ENCODE data around the gene USP11. TPM values are rescaled to one million over a fixed set of nuclear protein-coding genes. Genes with fewer than 3 reads are reported as not detected.

USP11 gene
- 10 to 100 TPM; 12.2 to 12.4 TPM for total RNA-seq

DNA sequence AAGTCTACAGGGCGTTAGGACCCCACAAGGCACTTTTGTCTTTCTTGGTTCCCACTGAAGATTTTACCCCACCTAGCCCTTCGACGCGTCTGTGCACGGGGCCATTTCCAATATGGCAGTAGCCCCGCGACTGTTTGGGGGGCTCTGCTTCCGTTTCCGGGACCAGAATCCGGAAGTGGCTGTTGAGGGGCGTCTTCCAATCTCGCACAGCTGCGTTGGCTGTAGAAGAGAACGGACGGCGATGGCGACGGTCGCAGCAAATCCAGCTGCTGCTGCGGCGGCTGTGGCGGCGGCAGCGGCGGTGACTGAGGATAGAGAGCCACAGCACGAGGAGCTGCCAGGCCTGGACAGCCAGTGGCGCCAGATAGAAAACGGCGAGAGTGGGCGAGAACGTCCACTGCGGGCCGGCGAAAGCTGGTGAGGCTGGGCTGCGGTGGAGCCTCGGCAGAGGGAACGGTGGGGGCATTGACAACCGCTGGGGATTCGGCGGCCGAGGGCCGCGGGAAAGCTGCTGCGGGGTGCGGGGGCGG, at the start of gene USP11:
Gene USP11, plus strand, starts transcription at position 207 of the 530 bp plus-strand sequence. Its CDS starts 35 bp downstream, at position 242.
- Mint-ChIP-seq H3K36me3 (ENCODE audit: low read depth) (peaks cover 15% of the 10 kb centered on the region), H3K4me1 (ENCODE audit: low read depth) (peaks cover 20% of the 10 kb centered on the region), H3K4me3 (peak within 1 kb of the TSS; percentile 85), H3K9me3 (no peaks in the 10 kb centered on the region), H3K27me3 (ENCODE audit: low read depth) (no peaks in the 10 kb centered on the region), H3K27ac (peak within 1 kb of the TSS; percentile 92)
- peak; percentile 21 for DNase-seq
- CTCF ChIA-PET, result interaction anchor here (1.2 kb wide), 1 partner anchor 42 kb away, joined by 3 read pairs; no protein-coding TSS in a partner anchor
- intact Hi-C loops (cut with micrococcal nuclease), result loop anchor here (1.0 to 2.0 kb wide), 6 partner anchors 15 to 426 kb away; partner anchors contain the start of genes CDK16, NDUFB11, UBA1 and UXT

DNA sequence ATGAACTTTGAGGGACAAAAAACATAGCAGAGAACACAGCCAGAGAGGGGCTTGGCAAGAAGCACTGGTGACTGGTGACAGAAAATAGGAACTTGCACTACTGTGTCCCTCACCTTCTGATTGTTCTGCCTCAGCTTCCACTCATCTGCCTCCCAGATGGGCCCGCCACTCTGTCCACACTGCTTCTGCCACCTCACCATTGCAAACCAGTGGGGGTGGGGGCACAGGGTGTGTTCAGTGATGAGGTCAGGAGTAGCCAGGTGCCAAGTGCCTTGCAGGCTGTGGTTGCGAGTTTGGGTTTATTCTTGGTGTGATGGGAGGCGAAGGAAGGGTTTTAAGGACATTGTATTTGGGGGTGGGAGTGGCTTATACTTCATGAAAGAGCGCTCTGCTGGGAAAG, 48.3 kb upstream of the USP11 start:
- Mint-ChIP-seq H3K27ac (no peak overlapping the region), H3K4me1 (ENCODE audit: low read depth) (peaks cover 17% of the 10 kb centered on the region), H3K36me3 (ENCODE audit: low read depth) (peaks cover 6% of the 10 kb centered on the region), H3K4me3 (no peak overlapping the region), H3K9me3 (no peaks in the 10 kb centered on the region), H3K27me3 (ENCODE audit: low read depth) (no peaks in the 10 kb centered on the region)
- DNase-seq, result no peak
- CTCF ChIA-PET, result no interaction called here
- intact Hi-C loops (cut with micrococcal nuclease), result no loop called here

DNA sequence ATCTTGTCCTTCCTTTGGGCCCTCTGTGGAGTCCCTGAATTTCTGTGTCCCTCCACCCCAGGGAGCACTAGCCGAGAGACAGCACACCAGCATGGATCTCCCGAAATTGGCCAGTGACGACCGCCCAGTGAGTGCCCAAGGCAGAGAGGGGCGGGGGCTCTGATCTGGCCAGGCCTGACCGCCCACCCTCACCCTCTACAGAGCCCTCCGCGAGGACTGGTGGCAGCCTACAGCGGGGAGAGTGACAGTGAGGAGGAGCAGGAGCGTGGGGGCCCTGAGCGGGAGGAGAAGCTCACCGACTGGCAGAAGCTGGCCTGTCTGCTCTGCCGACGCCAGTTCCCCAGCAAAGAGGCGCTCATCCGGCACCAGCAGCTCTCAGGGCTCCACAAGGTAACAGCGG, 47.6 kb upstream of the USP11 start:
- CTCF ChIA-PET, result no interaction called here
- Mint-ChIP-seq H3K4me1 (ENCODE audit: low read depth) (peaks cover 20% of the 10 kb centered on the region), H3K27me3 (ENCODE audit: low read depth) (no peaks in the 10 kb centered on the region), H3K27ac (peak overlapping the region; percentile 3), H3K4me3 (no peak overlapping the region), H3K9me3 (no peaks in the 10 kb centered on the region), H3K36me3 (ENCODE audit: low read depth) (peaks cover 5% of the 10 kb centered on the region)
- DNase-seq, result no peak
- intact Hi-C loops (cut with micrococcal nuclease), result no loop called here

GRCh38 chrX:47186096-47186740, 46.6 kb upstream of the USP11 start:
- H3K27ac Mint-ChIP-seq, result peak overlapping the region; percentile 3
- H3K27me3 Mint-ChIP-seq (ENCODE audit: low read depth), result no peaks in the 10 kb centered on the region
- H3K36me3 Mint-ChIP-seq (ENCODE audit: low read depth), result peaks cover 5% of the 10 kb centered on the region
- H3K4me3 Mint-ChIP-seq, result no peak overlapping the region
- no peaks in the 10 kb centered on the region for H3K9me3 Mint-ChIP-seq
- intact Hi-C loops (cut with micrococcal nuclease), result no loop called here
- no peak for DNase-seq
- peaks cover 23% of the 10 kb centered on the region for H3K4me1 Mint-ChIP-seq (ENCODE audit: low read depth)
- CTCF ChIA-PET, result no interaction called here

- no peak for DNase-seq
- Mint-ChIP-seq H3K4me1 (ENCODE audit: low read depth) (peaks cover 23% of the 10 kb centered on the region), H3K27me3 (ENCODE audit: low read depth) (no peaks in the 10 kb centered on the region), H3K4me3 (no peak overlapping the region), H3K36me3 (ENCODE audit: low read depth) (peaks cover 1% of the 10 kb centered on the region), H3K27ac (no peak overlapping the region), H3K9me3 (no peaks in the 10 kb centered on the region)
- intact Hi-C loops (cut with micrococcal nuclease), result no loop called here
- CTCF ChIA-PET, result interaction anchor here (1.5 kb wide), 1 partner anchor 42 kb away, joined by 3 read pairs; the partner anchor contains the start of genes NDUFB11 and RBM10
Measured at GRCh38 chrX:47187106-47187677, 45.6 kb upstream of the USP11 start.

- no peak for DNase-seq
- Mint-ChIP-seq H3K4me1 (ENCODE audit: low read depth) (peaks cover 39% of the 10 kb centered on the region), H3K27ac (no peak overlapping the region), H3K9me3 (no peaks in the 10 kb centered on the region), H3K4me3 (no peak overlapping the region), H3K27me3 (ENCODE audit: low read depth) (no peaks in the 10 kb centered on the region), H3K36me3 (ENCODE audit: low read depth) (peaks cover 7% of the 10 kb centered on the region)
- intact Hi-C loops (cut with micrococcal nuclease), result loop anchor here (1.0 to 5.0 kb wide), 3 partner anchors 61 to 837 kb away; no protein-coding TSS in a partner anchor
- CTCF ChIA-PET, result interaction anchor here (0.8 kb wide), 1 partner anchor 45 kb away, joined by 3 read pairs; the partner anchor contains the start of gene RBM10
Measured at GRCh38 chrX:47189906-47190305, 42.9 kb upstream of the USP11 start.

DNA sequence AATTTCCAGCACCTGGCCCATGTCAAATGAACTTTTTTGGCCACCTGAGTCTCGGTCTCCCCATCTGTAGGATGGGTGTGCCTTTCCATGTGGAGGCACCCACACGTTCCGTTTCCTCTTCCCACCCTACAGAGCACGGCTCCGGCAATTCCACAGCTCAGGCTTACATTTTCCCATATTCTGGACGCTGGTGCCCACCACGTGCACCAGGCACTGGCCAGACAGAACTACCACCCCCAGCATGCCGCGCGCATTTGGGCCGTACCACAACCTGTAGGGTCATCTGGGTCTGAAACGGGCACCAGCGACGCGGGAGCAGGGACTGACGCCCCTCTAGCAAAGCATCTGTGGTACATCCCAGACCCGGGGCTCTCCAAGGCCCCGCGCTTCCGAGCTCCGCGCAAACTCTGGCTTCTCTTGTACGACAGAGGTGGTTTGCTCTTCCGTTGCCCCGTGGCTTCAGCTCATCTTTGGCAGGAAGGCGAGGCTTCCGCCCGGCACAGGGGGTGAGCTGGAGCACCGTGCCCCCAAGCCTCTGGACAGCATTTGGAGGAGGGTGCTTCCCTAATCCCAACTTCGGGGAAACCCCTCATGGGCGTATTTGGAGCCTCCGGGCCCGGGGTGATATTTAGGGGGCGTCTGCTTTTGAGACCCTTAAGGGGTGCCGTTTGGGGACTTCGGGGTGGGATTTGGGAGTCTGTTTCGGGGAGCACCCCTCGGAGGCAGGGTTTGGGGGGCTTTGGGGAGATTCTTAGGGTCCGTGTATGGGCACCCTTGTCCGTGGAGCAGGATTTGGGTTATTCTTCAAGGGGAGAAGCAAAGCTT, 42.2 kb upstream of the USP11 start:
- Mint-ChIP-seq H3K36me3 (ENCODE audit: low read depth) (peaks cover 10% of the 10 kb centered on the region), H3K4me1 (ENCODE audit: low read depth) (peaks cover 45% of the 10 kb centered on the region), H3K4me3 (peak overlapping the region; percentile 91), H3K27me3 (ENCODE audit: low read depth) (no peaks in the 10 kb centered on the region), H3K27ac (peak overlapping the region; percentile 92), H3K9me3 (no peaks in the 10 kb centered on the region)
- intact Hi-C loops (cut with micrococcal nuclease), result loop anchor here (1.0 to 5.0 kb wide), 3 partner anchors 61 to 837 kb away; no protein-coding TSS in a partner anchor
- DNase-seq, result peak; percentile 89
- CTCF ChIA-PET, result interaction anchor here (0.6 to 2.3 kb wide), 3 partner anchors 42 to 198 kb away, joined by 3 to 9 read pairs (median 4); partner anchors contain the start of gene USP11

- Mint-ChIP-seq H3K4me3 (peak overlapping the region; percentile 91), H3K9me3 (no peaks in the 10 kb centered on the region), H3K36me3 (ENCODE audit: low read depth) (peaks cover 15% of the 10 kb centered on the region), H3K4me1 (ENCODE audit: low read depth) (peaks cover 52% of the 10 kb centered on the region), H3K27ac (peak overlapping the region; percentile 92), H3K27me3 (ENCODE audit: low read depth) (no peaks in the 10 kb centered on the region)
- intact Hi-C loops (cut with micrococcal nuclease), result loop anchor here (5.0 kb wide), 2 partner anchors 176 to 836 kb away; no protein-coding TSS in a partner anchor
- CTCF ChIA-PET, result interaction anchor here (0.5 to 2.3 kb wide), 5 partner anchors 42 to 292 kb away, joined by 3 to 9 read pairs (median 3); partner anchors contain the start of gene USP11
- DNase-seq, result peak; percentile 66
Measured at GRCh38 chrX:47191331-47191730, 41.5 kb upstream of the USP11 start.

DNA sequence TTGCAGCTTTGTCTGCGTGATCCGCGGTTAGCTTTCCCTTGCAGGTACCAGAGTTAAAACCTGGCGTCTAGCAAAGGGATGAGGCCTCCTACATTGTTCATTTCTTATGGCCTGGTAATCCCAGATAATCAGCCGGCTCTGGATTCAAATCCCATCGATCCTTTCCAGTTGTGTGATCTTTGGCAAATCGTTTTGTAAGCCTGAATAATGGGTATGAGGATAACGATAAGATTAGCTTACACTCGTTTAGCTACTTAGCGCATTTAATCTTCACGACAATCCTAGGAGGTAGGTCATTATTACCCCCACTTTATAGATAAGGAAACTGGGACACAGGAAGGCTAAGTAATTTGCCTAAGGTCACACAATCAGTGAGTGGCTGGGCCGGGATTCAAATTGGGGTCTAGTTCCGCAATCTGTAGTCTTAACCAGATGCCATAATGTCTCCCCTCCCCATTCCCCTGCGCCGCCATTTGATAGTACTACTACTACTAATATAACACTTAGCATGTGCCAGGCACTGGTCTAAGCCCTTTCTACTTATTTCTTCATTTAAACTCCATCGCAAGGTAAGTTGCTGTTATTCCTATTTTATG, 40.9 kb upstream of the USP11 start:
- CTCF ChIA-PET, result interaction anchor here (0.5 to 2.3 kb wide), 4 partner anchors 97 to 292 kb away, joined by 3 to 9 read pairs (median 4); no protein-coding TSS in a partner anchor
- Mint-ChIP-seq H3K9me3 (no peaks in the 10 kb centered on the region), H3K27me3 (ENCODE audit: low read depth) (no peaks in the 10 kb centered on the region), H3K36me3 (ENCODE audit: low read depth) (peaks cover 19% of the 10 kb centered on the region), H3K4me1 (ENCODE audit: low read depth) (peaks cover 58% of the 10 kb centered on the region), H3K4me3 (peak overlapping the region; percentile 91), H3K27ac (peak overlapping the region; percentile 92)
- intact Hi-C loops (cut with micrococcal nuclease), result loop anchor here (2.0 to 5.0 kb wide), 4 partner anchors 175 to 835 kb away; partner anchors contain the start of genes ELK1 and ZNF41
- no peak for DNase-seq

DNA sequence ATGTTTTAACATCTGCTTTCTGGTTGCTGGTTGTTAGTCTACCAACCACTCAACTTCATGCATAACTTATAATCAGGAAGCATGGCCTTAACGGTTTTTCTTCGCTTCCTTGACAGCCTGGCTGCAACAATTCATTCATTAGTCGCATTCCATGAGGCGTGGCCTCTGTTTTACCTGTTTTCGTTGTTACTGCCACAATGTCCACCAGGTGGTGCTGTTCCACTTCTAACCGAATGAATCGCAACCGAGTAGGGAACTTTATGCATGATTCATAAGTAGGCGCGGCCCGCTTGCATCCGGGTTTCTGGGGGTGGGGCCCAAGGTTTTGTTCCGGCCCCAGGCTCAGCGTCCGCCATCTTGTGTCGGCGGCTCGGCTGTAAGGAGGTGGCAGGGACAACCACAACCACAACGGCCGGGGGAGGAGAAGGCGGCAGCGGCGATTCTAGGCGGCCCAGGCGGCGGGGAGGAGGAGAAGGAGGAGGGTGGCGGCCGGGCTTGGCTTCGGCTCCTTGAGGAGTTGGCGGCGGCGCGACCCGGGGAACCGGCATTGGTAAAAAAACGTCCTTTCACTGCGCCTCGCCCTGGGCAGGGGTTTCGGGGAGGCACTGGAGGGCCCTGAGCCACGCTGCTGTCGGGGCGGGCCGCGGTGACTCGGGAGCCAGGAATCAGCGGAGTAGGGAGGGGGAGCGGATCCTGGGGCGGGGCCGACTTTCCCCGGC, 39.2 kb upstream of the USP11 start, which contains the start of gene UBA1:
Gene UBA1, plus strand, starts transcription at position 355 of the 719 bp plus-strand sequence. CDS start 4,974 bp downstream, outside the sequence.
- peak; percentile 96 for DNase-seq
- no peaks in the 10 kb centered on the region for H3K9me3 Mint-ChIP-seq
- H3K27ac Mint-ChIP-seq, result peak within 1 kb of the TSS; percentile 94
- peaks cover 21% of the 10 kb centered on the region for H3K36me3 Mint-ChIP-seq (ENCODE audit: low read depth)
- CTCF ChIA-PET, result no interaction called here
- H3K4me1 Mint-ChIP-seq (ENCODE audit: low read depth), result peaks cover 58% of the 10 kb centered on the region
- intact Hi-C loops (cut with micrococcal nuclease), result loop anchor here (1.0 to 5.0 kb wide), 11 partner anchors 24 to 834 kb away; partner anchors contain the start of genes ELK1, RBM10, USP11 and ZNF41
- no peaks in the 10 kb centered on the region for H3K27me3 Mint-ChIP-seq (ENCODE audit: low read depth)
- peak within 1 kb of the TSS; percentile 94 for H3K4me3 Mint-ChIP-seq

Measured in activated naive CD4-positive, alpha-beta T cell treated with anti-CD3 and anti-CD28 coated beads for 36 hours (primary cell).